ENCODE measurements around the gene FOXQ1. TPM values are rescaled to one million over a fixed set of nuclear protein-coding genes. Genes with fewer than 3 reads are reported as not detected.

Gene FOXQ1
- total RNA-seq, 1 experiment from 2014 or later: 11.7 TPM

DNA sequence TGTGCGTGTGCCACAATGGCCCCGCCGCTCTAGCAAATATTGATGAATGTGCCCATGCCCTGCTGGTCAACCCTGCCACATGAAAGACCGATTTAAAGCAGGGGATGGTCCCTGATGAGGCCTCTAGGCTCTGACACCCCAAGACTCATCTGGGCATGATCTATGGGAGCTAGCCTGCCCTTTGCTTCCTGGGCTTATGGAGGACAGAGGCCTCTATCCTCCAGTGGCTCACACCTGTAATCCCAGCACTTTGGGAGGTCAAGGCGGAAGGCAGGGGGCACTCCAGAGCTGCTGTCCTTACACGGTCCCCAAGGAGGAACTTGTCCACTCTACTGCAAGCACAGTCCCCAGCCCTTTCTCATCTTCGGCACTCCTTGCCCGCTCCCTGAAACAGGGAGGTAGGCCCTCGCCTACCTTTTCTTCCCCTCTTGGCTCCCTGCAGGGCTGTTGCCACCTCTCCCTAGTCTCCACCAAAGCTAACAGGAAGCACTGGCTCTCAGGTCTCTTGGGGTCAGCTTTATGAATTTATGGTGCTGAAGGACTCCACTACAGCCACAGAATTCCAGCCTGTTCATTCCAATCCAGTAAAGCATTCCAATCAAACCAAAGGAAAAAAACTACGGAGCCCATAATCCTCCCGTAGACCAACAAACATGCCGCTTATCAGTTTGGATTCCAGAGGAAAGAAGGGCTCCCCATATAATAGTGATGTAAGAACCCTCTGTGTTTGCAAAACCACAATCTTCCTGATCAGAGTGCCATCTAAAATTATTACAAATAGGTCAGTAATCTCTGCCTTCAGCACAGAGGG, 48.7 kb upstream of the FOXQ1 start:
- in situ Hi-C loops (cut with HindIII; ENCODE audit: low pct_unique_long_range_greater_than_20kb, low sequenced_read_pairs): no loop called here
- no peaks in the 10 kb centered on the region for H3K36me3 ChIP-seq (ENCODE audit: control insufficient read depth, insufficient read depth, low read length)
- no peak overlapping the region for H3K27ac ChIP-seq (ENCODE audit: low read length)
- intact Hi-C loops (cut with micrococcal nuclease; ENCODE audit: unreplicated experiment): no loop called here
- CTCF ChIA-PET: no interaction called here
- H3K27me3 ChIP-seq (ENCODE audit: control insufficient read depth, insufficient read depth, low read length): no peaks in the 10 kb centered on the region
- TF ChIP-seq CTCF (IDR thresholded peaks at IDR 0.05) (peak; percentile 31; the same call in 1 of the 2 replicates), TCF7L2 (IDR thresholded peaks at IDR 0.05; ENCODE audit: low read depth, low read length) (no peak)
- DNase-seq (ENCODE audit: low read depth, low spot score) (no peak), ATAC-seq (no peak)
- POLR2A ChIA-PET: no interaction called here
- H3K4me1 ChIP-seq (ENCODE audit: control insufficient read depth, insufficient read depth, low read length): peaks cover 3% of the 10 kb centered on the region
- no TSS peak for BruUV-seq (replicated peaks)
- H3K4me3 ChIP-seq (ENCODE audit: low read depth in 2 of 2, low read length in 2 of 2): no peak overlapping the region
- no peaks in the 10 kb centered on the region for H3K9me3 ChIP-seq (ENCODE audit: control insufficient read depth, insufficient read depth, low read depth, low read length)

DNA sequence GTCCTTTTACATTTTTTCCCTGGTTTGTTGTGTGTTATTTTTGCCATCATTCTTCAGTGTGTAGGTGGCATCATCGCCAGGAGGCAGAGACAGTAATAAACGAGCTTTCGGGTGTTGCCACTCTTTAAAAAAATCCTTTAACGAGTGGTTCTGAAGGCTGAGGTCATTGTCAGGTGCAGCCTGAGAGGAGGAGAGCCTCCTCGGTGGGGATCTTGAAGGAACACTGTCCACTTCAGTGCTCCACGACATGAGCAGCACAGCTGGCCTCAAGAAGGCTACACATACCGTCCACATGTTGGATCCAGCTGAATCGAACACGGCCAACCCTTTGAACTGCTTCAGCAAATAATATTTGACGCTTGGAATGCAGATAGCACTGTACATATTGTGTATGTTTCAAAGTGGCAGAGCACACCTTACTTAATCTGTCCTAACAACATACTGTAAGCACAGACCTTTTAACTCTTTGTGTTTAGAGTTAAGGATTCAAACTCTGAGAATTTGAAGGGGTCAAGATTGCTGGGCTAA, 48.0 kb upstream of the FOXQ1 start:
- no peak overlapping the region for H3K4me3 ChIP-seq (ENCODE audit: low read depth in 2 of 2, low read length in 2 of 2)
- H3K9me3 ChIP-seq (ENCODE audit: control insufficient read depth, insufficient read depth, low read depth, low read length): no peaks in the 10 kb centered on the region
- no peaks in the 10 kb centered on the region for H3K27me3 ChIP-seq (ENCODE audit: control insufficient read depth, insufficient read depth, low read length)
- intact Hi-C loops (cut with micrococcal nuclease; ENCODE audit: unreplicated experiment) (no loop called here), in situ Hi-C loops (cut with HindIII; ENCODE audit: low pct_unique_long_range_greater_than_20kb, low sequenced_read_pairs) (no loop called here)
- no TSS peak for BruUV-seq (replicated peaks)
- no peaks in the 10 kb centered on the region for H3K36me3 ChIP-seq (ENCODE audit: control insufficient read depth, insufficient read depth, low read length)
- POLR2A ChIA-PET: no interaction called here
- TF ChIP-seq POLR2AphosphoS5 (IDR thresholded peaks at IDR 0.05; ENCODE audit: low read depth, low read length): no peak
- TF ChIP-seq CTCF (IDR thresholded peaks at IDR 0.05): no peak
- TF ChIP-seq, protein P1, sequence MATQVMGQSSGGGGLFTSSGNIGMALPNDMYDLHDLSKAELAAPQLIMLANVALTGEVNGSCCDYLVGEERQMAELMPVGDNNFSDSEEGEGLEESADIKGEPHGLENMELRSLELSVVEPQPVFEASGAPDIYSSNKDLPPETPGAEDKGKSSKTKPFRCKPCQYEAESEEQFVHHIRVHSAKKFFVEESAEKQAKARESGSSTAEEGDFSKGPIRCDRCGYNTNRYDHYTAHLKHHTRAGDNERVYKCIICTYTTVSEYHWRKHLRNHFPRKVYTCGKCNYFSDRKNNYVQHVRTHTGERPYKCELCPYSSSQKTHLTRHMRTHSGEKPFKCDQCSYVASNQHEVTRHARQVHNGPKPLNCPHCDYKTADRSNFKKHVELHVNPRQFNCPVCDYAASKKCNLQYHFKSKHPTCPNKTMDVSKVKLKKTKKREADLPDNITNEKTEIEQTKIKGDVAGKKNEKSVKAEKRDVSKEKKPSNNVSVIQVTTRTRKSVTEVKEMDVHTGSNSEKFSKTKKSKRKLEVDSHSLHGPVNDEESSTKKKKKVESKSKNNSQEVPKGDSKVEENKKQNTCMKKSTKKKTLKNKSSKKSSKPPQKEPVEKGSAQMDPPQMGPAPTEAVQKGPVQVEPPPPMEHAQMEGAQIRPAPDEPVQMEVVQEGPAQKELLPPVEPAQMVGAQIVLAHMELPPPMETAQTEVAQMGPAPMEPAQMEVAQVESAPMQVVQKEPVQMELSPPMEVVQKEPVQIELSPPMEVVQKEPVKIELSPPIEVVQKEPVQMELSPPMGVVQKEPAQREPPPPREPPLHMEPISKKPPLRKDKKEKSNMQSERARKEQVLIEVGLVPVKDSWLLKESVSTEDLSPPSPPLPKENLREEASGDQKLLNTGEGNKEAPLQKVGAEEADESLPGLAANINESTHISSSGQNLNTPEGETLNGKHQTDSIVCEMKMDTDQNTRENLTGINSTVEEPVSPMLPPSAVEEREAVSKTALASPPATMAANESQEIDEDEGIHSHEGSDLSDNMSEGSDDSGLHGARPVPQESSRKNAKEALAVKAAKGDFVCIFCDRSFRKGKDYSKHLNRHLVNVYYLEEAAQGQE (IDR thresholded peaks at IDR 0.05; ENCODE audit: insufficient read depth in 1 of 2, low read depth in 2 of 2, low read length in 1 of 2): no peak
- no peak for TF ChIP-seq SIN3A (IDR thresholded peaks at IDR 0.05; ENCODE audit: borderline replicate concordance, insufficient read depth, low read depth, low read length)
- no peak for TF ChIP-seq TCF7L2 (IDR thresholded peaks at IDR 0.05; ENCODE audit: low read depth, low read length)
- DNase-seq (ENCODE audit: low read depth, low spot score): no peak
- H3K27ac ChIP-seq (ENCODE audit: low read length): no peak overlapping the region
- CTCF ChIA-PET: no interaction called here
- ATAC-seq: no peak
- peaks cover 3% of the 10 kb centered on the region for H3K4me1 ChIP-seq (ENCODE audit: control insufficient read depth, insufficient read depth, low read length)

Data from Panc1 (cell line).